ENCODE data around the gene G2E3.

DNA sequence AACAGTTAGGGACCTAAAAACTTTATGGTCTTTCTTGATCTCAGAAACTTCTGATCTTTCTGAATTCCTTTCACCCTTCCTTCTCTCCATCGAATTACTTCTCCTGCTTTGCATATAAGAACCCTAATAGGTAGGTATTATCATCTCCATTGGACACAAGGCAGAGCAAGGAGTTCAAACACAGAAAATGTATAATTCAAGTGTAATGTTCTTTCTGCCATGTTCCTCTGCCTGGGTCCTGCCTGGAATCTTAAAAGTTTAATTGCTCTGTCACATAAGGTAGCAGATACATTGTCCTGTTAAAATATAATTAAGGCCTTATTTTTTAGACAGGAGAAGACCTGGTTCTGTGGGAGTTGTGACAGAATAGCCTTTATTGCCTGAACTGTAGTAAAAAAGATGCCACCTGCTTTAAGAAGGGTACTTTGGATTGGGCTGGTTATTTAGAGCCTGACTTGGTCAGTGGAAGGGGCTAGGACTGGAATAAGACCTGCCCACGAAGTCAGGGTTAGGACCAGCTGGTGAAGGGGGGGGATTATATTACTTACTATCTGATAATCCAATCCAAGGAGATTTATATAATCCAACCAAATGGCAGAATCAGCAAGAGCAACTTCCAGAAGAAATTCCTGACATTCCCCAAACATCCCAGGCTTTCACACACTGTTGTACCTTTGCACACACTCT is 10.4 kb downstream of the G2E3 start:
- no peak for TF ChIP-seq POLR2AphosphoS5 (IDR thresholded peaks at IDR 0.05; ENCODE audit: low read depth)
- TF ChIP-seq, protein P1, sequence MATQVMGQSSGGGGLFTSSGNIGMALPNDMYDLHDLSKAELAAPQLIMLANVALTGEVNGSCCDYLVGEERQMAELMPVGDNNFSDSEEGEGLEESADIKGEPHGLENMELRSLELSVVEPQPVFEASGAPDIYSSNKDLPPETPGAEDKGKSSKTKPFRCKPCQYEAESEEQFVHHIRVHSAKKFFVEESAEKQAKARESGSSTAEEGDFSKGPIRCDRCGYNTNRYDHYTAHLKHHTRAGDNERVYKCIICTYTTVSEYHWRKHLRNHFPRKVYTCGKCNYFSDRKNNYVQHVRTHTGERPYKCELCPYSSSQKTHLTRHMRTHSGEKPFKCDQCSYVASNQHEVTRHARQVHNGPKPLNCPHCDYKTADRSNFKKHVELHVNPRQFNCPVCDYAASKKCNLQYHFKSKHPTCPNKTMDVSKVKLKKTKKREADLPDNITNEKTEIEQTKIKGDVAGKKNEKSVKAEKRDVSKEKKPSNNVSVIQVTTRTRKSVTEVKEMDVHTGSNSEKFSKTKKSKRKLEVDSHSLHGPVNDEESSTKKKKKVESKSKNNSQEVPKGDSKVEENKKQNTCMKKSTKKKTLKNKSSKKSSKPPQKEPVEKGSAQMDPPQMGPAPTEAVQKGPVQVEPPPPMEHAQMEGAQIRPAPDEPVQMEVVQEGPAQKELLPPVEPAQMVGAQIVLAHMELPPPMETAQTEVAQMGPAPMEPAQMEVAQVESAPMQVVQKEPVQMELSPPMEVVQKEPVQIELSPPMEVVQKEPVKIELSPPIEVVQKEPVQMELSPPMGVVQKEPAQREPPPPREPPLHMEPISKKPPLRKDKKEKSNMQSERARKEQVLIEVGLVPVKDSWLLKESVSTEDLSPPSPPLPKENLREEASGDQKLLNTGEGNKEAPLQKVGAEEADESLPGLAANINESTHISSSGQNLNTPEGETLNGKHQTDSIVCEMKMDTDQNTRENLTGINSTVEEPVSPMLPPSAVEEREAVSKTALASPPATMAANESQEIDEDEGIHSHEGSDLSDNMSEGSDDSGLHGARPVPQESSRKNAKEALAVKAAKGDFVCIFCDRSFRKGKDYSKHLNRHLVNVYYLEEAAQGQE (IDR thresholded peaks at IDR 0.05; ENCODE audit: insufficient replicate concordance, low read depth): no peak
- TF ChIP-seq, protein P2, sequence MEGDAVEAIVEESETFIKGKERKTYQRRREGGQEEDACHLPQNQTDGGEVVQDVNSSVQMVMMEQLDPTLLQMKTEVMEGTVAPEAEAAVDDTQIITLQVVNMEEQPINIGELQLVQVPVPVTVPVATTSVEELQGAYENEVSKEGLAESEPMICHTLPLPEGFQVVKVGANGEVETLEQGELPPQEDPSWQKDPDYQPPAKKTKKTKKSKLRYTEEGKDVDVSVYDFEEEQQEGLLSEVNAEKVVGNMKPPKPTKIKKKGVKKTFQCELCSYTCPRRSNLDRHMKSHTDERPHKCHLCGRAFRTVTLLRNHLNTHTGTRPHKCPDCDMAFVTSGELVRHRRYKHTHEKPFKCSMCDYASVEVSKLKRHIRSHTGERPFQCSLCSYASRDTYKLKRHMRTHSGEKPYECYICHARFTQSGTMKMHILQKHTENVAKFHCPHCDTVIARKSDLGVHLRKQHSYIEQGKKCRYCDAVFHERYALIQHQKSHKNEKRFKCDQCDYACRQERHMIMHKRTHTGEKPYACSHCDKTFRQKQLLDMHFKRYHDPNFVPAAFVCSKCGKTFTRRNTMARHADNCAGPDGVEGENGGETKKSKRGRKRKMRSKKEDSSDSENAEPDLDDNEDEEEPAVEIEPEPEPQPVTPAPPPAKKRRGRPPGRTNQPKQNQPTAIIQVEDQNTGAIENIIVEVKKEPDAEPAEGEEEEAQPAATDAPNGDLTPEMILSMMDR (IDR thresholded peaks at IDR 0.05; ENCODE audit: insufficient read depth, low read length): no peak
